HG03469 (cell line): ENCODE data around the gene PRKD3.

Experiments
- ATAC-seq: cut with Tn5 transposase; IDR thresholded peaks from one replicate; pipeline ENCODE4 v1.9.1; 2021; ENCODE audit warnings: mild to moderate bottlenecking, moderate library complexity, moderate number of reproducible peaks; ENCODE audit not compliant: unreplicated experiment

Gene PRKD3

DNA sequence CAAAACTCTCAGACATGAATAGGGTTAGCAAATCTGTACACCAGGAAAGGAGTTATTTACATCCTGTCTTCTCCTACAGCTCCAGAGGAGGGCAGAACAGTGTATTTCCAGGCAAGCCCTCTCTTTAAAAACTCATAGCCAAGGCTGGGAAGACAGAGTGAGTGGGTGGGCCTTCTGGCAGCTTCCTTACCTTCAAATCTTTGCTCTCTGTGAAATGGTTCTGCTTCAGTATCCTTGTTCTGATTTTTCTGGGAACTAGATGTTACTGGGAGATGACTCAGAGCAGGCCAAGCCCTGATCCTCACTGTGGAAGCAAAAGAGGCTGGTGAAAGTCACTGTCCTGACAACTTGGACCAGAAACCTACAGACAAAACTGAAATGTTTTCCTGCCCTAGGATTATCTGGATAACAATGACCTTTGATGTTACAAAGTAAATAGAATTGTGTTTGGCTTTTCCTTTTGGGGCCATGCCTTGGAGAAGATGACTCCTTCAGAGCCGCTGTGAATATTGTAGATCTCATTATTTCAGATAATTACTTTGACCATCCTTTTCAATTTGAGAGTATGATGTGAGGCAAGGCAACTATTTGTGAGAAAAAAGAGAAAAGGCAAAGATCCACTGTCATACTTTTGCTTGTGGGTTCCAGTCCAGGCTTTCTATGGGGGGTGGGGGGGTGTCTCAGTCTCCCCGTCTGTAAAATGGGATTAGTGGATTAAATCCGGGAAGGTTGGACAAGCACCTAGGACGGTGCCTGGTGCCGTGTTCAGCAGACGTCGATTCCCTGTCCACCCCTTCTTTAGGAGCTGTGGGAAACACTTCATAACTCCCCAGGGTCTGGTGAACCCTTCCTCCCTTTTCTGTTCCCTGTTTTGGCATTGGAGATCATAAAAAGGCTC, 19.2 kb upstream of the PRKD3 start:
- ATAC-seq = no peak

DNA sequence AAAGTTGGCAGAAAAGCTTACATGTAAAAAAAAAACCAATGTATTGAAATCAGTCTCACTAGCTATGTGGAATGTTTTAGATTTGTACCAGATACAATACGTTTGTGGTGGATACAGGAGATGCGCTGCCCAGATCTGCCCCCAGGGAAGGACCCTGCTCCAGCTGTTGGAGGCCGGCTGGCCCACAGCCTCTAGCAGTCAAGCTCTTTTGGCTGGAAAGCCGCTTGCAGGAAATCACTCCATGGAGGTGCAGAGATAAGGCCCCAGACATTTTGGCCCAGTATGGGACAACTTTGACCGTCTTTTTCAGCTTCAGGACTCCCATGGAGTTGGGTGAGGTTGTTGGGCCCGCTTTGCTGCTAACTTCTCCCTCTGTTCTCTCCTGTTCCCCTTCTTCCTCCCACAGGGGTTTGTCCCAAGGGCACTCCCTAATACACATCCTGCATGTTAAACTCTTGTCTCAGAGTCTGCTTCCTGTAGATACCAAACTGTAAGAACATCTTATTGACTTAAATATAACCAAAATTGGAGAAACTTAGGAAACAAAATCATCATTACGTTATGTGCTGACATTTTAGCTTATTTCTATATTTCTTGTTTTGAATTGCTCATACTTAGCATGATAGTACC, 18.1 kb upstream of the PRKD3 start:
- no peak for ATAC-seq

DNA sequence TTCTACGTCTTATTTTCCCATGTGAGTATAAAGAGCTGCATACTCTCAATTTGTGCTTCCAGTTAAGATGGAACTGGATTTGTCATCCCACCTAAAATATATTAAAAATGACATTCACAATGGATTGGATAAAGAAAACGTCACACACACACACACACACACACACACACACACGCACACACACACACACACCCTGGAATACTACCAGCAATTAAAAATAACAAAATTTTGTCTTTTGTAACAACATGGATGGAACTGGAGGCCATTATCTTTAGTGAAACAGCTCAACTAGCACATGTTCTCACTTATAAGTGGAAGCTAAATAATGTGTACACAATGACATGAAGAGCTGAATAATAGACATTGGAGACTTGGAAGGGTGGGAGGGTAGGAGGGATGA, 16.0 kb upstream of the PRKD3 start:
- ATAC-seq = no peak

DNA sequence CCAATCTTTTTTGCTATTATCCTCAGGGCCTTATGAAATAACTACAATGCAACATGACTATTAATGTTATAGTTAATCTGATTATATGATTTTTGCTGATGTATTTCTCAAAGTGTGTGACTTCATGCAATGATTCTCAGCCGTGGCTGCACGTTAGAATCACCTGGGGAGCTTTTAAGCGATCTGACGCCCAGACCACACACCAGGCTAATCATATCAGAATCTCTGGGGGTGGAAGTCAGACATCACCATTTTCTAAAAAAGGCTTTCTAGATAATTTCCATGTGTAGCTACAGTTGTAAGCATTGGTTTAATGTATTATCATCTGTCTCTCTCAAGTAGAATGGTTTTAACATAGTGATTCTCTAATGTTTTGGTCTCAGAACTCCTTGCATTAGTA, 14.3 kb upstream of the PRKD3 start:
- no peak for ATAC-seq

DNA sequence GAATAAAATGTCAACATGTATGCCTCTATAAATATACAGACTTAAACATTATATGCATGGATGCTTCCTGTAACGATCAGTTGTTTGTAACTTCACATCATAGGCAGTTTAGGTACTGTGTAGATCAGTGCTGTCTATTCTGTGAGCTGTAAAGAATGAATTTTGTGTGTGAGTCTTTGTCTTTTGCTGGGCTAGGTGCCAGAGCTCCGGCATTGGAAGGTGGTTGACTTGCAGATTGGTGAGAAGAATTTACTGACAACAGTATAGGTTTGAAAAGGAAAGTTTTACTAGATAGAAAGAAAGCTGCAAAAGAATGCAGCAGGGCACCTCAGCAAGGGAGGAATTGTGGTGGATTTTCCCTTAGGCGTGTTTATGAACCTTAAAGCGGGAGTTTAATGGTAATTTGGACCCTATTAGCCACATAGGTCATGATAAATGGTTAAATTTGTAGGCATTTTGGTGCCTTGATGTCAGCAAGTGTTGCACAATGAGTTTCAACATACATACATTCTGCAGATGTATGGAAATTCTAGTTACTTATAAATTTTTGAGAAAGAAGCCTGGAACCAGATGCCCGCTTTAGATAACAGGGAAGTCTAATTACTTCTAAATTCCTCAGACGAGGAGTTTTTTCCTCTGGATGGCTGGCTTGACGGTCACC, 13.1 kb upstream of the PRKD3 start:
- no peak for ATAC-seq

DNA sequence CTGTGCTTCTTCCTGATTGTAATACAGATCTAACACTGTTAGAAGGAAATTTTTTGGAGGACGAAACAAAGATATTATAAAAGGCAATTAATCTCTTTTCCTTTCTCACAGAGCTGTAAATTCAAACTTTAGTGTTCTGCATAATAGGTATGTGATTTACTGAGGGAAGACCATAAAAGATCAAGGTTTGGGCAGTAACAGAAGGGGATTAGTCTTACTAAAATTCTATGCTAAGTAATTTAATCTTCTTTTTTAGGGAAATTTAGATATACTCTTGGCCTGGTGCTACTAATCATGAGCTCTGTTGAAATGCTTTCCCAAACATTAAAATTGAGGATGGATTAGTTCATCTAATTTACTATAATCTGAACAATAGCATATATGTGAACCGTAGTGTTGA, 11.0 kb upstream of the PRKD3 start:
- ATAC-seq = no peak

DNA sequence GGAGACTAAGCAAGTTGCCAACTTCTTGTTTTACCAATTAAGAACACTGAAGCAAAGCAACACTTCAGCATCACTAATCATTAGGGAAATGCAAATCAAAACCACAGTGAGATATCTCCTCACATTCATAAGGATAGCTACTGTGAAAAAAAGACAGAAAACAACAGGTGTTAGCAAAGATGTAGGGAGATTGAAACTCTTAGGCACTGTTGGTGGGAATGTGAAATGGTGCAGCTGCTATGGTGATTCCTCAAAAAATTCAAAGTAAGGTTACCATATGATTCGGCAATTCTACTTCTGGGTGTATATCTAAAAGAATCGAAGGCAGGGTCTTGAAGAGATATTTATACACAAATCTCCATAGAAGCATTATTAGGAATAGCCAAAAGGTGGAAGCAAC, 8.6 kb upstream of the PRKD3 start:
- ATAC-seq = no peak

DNA sequence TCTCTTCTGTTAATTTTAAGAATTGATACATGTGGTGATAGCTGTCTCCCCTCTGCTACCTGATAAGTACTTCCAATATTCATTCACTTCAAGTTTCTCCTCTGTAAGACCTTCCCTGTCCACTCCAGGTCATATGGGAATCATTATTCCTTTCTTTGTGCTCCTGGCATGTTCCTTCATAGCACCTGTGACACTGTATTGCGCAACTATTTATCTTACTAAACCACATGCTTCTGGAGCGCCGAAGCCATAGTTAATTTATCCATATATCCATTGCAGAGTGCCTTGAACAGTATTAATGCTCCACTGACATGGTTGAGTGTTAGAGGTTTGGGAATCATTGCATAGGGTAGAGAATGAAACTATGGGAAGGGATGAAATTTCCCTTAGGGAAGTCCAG, 7.9 kb upstream of the PRKD3 start:
- no peak for ATAC-seq

DNA sequence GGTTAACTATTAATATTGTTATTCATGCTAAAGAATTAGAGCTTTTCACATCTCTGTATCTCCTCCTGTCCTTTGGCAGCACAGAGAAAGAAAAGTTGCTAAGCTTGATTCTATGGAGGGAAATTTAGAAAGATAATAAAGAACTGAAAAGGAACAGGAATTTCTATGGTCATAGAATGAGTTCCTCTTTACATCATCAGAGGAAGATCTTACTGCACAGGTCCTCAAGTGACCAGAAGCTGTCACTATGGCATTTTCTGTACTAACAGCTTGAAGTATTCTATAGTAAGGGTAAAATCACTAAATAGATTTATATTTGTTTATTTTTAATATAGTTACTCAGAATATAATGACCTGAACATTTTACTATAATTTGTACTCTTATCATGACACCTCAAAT, 6.0 kb upstream of the PRKD3 start:
- ATAC-seq = no peak

DNA sequence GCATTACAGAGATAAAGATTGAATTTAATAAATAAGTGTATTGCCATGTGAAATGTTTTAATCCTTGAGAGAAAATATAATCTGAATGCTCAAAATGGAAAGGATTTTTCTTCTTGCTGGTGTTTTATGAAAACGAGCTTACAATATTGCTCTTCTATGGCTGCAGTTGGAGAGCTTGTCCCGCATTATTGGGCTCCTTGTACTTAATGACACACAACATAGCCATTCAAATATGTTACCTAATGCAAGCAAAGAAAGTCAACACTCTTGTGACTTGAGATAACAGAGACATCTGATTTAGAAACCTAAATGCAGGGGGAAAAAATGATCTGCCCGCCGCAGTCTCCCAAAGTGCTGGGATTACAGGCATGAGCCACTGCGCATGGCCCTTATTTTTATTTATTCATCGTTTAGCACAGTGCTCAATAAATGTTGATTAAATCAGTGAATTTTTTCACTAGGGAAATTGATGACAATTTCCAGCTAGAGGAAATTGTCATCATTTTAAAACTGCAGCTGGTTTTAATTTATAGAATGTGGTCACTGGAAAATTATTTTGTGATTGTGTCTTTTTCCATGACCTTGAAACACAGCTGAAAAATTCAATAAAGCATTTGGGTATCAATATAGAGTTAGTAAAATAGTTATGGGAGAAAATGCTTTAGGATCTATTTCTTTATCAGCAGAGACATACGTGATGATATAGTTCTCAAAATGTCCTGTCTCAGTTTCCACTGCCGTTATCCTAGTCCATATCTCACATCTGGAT, 2.4 kb upstream of the PRKD3 start:
- ATAC-seq = no peak

DNA sequence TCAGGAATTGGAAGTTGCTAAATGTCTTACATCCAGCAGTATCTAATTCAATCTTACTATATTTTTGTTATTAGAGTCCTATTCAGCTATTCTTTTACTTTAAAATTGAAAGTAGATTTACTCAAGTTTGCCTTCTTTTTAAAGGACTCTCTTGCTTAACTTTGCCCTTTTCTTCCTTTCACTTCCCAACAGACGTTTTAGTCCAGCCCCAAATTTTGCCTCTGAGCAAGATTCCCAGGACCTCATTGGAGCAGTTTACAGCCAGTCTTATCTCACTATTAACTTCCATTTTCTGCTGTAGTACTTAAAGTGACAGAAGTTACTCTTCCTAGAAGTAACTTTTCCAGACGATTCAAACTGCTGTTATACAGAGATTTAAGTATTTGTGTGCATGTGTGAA, 1.7 kb upstream of the PRKD3 start:
- no peak for ATAC-seq

DNA sequence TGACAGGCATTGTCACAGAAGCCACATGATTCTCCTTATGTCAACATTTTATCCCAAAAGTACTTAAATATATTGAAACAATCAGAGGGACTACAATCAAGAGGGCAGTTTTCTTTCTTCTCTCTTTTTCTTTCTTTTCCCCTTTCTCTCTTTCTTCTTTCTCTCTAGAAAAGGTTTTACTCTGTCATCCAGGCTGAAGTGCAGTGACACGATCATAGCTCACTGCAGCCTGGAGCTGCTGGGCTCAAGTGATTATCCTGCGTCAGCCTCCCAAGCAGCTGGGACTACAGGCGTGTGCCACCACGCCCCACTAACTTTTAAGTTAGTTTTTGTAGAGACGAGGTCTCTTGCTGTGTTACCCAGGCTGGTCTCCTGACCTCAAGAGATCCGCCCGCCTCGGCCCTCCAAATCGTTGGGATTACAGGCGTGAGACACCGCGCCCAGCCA, 1.0 kb upstream of the PRKD3 start:
- ATAC-seq = no peak

DNA sequence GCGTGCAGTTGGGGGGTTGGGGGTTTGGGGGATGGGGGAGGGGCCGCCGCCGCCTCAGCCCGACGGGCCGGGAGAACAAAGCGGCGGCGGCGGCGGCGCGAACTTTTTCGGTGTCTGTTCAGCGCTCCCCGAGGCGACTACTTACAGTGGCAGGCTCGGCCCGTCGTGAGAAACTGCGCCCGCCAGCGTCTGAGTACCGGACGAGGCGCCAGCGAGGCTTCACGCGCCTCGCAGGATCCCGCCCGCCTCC, 172 bp downstream of the PRKD3 start:
- ATAC-seq = no peak

DNA sequence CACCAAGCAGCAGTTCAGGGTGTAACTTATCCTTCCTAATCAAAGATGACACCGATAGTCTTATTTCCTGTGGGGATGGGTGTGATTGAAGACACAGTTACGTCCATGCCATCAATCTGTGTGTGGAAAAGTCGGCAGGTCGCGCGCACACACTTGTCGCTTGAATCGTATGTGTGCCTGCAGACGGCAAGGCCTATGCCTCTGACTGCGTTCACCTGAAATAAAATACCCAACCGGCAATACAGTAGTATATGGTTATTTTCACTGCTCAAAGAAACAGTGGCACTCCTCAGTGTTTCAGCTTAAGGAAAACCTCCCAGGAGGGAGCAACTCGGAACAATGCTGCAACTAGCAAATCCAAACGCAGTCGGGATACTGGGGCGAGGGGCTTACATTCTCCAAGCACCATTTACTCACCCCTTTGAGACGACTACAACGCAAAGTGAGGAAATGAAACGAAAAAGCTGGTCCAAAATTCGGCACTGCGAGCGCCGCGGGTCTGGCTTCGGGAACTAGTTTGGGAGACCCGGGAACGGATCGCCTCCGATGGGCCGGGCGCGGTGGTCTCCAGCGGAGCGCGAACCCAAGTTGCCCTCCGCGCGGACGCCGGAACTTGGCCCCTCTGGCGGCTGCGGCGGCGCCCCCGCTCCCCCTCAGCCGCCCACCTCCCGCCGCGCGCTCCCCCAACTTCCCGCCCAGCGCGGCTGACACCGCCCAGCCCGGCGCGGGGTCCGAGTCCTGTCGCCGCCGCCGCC, 675 bp downstream of the PRKD3 start:
- ATAC-seq = no peak

DNA sequence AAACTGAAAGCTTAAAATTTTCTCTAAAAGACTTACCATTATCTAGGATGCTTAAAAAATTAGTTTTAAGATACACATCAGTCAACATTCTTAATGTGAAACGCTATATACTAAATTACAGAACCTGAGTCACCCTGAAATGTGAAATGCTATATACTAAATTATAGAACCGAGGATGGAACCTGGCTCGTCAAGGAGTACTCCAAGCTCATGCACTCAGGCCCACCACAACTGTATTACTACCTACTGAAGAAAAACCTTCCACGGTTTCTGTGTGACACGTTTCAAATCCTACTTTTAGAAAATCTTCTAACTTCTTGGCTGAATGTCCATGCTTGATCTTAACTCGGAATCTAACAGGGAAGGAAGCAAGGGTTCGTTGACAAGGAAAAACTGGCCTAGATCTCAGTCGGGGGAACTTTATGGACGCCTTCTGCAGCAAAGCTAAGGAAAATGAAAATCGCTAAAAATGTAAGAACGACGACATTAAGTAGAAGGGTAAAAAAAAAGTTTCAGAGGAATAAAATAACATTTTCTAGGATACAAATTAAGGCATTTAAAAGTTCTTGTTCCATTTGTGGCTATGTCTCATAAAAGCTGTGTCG, 1.4 kb downstream of the PRKD3 start:
- no peak for ATAC-seq

DNA sequence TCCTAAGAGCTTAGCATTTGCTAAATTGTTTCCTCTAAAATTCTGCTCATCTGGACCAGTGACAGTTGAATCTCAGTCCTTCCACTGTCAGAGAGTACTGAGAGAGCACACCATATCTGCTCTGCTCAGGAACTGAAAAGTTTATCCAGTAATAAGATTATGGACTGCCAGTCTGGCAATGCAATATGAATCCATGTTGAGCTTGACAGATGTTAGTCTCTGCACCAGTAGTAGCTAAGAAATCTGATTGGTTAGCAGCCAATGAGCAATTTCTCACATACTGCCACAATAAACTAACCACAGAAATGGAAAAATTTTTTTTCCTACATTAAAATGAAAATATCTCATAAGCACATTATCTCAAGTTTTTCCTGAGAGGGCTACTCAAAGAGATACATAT, 2.3 kb downstream of the PRKD3 start:
- no peak for ATAC-seq

DNA sequence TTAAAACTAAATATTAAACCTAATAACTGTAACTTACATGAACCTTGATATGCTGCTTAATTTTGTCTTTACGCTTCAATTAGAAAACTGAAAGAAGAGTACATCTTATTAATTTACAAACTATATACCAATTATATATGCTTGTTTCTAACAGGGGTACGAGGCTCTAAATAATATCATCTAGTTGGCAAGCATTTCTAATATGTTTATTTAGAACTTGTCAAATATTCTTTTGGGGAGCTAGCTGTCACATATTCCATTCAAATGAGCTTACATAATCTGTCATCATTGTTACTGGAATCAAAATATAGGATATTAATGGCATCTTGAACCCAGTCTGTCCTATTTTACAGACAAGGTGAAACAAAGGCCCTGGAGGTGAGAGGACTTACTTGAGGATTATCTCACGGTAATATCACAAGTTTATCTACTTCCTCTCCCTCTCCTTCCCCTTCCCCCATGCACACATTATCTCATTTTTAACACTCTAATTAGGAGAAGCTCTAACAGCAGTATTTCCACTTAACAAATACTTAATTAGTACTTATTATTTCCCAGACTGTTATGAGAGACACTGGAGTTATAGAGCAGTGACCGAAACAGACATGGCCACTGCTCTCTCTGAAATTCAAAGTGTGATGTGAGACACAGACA, 3.5 kb downstream of the PRKD3 start:
- no peak for ATAC-seq

DNA sequence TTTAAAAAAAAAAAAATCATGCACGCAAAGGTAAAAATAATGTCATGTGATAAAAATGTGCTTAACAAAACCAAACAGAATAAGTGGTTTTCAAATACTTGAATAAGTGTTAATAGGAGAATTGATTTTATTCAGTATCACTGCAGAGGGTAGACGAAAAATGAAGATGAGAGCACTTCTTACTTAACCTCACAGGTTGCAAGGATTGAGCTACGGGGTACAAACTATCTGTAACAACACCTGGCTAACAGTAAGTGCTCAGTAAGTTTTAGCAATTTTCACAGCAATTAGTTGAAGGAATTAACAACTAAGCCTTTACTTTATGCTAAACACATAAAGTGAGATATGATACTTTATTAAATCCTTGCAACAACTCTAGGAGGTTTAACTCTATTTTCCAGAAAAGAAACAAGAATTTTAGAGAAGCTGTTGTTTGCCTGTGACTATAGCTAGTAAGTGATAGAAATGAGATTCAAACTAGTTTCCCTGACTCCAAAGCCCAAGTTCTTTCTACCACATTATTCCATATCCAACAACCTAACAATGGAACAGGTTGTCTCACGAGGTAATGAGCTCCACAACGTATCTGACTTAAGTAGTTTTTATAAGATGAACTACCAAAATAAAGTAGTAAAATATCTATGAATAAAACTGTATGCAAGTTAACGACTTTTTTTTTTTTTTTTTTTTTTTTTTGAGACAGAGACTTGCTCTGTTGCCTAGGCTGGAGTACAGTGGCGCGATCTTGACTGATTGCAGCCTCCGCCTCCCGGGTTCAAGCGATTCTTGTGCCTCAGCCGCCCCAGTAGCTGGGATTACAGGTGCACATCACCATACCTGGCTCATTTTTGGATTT, 4.7 kb downstream of the PRKD3 start:
- no peak for ATAC-seq

DNA sequence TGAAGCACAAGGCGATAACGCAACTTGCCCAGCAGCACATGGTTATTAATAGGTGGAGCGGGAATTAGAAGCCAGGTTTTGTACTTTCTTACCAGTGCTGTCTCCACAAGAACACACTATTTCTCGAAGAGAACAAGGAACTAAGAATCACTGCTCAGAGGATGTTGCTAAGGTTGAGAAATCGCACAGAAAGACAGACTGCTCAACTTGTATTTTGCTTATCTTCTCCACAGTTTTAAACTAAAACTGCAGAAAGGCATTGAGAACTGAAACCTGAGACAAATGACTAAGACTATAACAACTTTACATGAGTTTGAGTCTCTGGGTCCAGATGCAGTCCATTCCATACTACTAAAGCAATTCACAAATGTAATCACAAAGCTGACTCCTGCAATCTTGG, 6.2 kb downstream of the PRKD3 start:
- peak; percentile 65 for ATAC-seq
